Gastrocnemius medialis (tissue), 4 donors: Measurements from ENCODE around the gene PIP4K2A.

Experiments used
- POLR2A ChIP-seq, 2 donors: fragments of 450-650 bp; IDR thresholded peaks; one replicate each; pipeline ENCODE4 v1.6.1; 2017; ENCODE audit warnings: antibody characterized with exemption in 2 of 2, mild to moderate bottlenecking in 2 of 2, moderate library complexity in 2 of 2
- TF ChIP-seq, protein P1 (sequence below), 5 experiments: fragments of 450-650 bp in 3 of 5; fragments of 200-600 bp in 2 of 5; sonication (generic) in 2 of 5; IDR thresholded peaks in 4 of 5; conservative IDR thresholded peaks in 1 of 5; 1 replicate in 4 of 5; 2 replicates in 1 of 5; pipeline ENCODE4 v1.5.1; 2016 to 2019; ENCODE audit warnings: antibody characterized with exemption in 5 of 5, mild to moderate bottlenecking in 3 of 5, moderate library complexity in 3 of 5

- TF ChIP-seq, protein P1, sequence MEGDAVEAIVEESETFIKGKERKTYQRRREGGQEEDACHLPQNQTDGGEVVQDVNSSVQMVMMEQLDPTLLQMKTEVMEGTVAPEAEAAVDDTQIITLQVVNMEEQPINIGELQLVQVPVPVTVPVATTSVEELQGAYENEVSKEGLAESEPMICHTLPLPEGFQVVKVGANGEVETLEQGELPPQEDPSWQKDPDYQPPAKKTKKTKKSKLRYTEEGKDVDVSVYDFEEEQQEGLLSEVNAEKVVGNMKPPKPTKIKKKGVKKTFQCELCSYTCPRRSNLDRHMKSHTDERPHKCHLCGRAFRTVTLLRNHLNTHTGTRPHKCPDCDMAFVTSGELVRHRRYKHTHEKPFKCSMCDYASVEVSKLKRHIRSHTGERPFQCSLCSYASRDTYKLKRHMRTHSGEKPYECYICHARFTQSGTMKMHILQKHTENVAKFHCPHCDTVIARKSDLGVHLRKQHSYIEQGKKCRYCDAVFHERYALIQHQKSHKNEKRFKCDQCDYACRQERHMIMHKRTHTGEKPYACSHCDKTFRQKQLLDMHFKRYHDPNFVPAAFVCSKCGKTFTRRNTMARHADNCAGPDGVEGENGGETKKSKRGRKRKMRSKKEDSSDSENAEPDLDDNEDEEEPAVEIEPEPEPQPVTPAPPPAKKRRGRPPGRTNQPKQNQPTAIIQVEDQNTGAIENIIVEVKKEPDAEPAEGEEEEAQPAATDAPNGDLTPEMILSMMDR (IDR thresholded peaks at IDR 0.05 in 4 of 5, conservative IDR thresholded peaks at IDR 0.05 in 1 of 5), result no peak
- TF ChIP-seq POLR2A (IDR thresholded peaks at IDR 0.05), result no peak
Measured at GRCh38 chr10:22613011-22613410, 101.4 kb downstream of the PIP4K2A start.
